Stimulated activated CD4-positive, alpha-beta T cell treated with anti-CD3 and anti-CD28 coated beads, Interleukin-2, amount 100 ng/mL, for 48 hours (primary cell): ENCODE results near the gene EPO.
A peak's percentile ranks its signal among the peaks of the same experiment; 100 is the strongest.
"Not testable (repeated sequence)": the region's sequence is repeated elsewhere in the genome, so short reads cannot be mapped to it uniquely, and the experiment has no call there.

Experiments used
- DNase-seq, 2 donors: peaks; one replicate each; pipeline ENCODE4 v3.0.0-alpha.2; 2020

EPO gene

GRCh38 chr7:100705753-100706671 is 14.3 kb upstream of the EPO start, which contains the start of gene POP7:
TSS of gene POP7 (plus strand) at chr7:100706121. CDS start at chr7:100706831, 710 bp downstream.
- DNase-seq, result peak; percentile 98

- DNase-seq, result no peak
Observed at GRCh38 chr7:100706672-100707311, 13.5 kb upstream of the EPO start.

GRCh38 chr7:100708395-100708794 is 11.9 kb upstream of the EPO start:
- no peak for DNase-seq

- no peak for DNase-seq
Observed at GRCh38 chr7:100710452-100710851, 9.8 kb upstream of the EPO start.

- DNase-seq, result no peak
Observed at GRCh38 chr7:100711369-100711768, 8.9 kb upstream of the EPO start.

GRCh38 chr7:100714725-100715124 is 5.5 kb upstream of the EPO start:
- no peak for DNase-seq

GRCh38 chr7:100717073-100717472 is 3.2 kb upstream of the EPO start:
- DNase-seq, result not testable (repeated sequence)

GRCh38 chr7:100719523-100720278 is 567 bp upstream of the EPO start:
- no peak for DNase-seq

- no peak for DNase-seq
Observed at GRCh38 chr7:100720671-100721504, 620 bp downstream of the EPO start.

GRCh38 chr7:100721505-100721812 is 1.2 kb downstream of the EPO start:
- DNase-seq, result no peak

GRCh38 chr7:100722480-100723212 is 2.4 kb downstream of the EPO start:
- no peak for DNase-seq

- DNase-seq, result no peak
Observed at GRCh38 chr7:100723732-100724275, 3.5 kb downstream of the EPO start.

- DNase-seq, result not testable (repeated sequence)
Observed at GRCh38 chr7:100724364-100724763, 4.1 kb downstream of the EPO start.

GRCh38 chr7:100726996-100727761 is 6.9 kb downstream of the EPO start:
- DNase-seq, result no peak

GRCh38 chr7:100728196-100728595 is 7.9 kb downstream of the EPO start:
- DNase-seq, result no peak

GRCh38 chr7:100730136-100730800 is 10.0 kb downstream of the EPO start:
- no peak for DNase-seq

- DNase-seq, result no peak
Observed at GRCh38 chr7:100731937-100732636, 11.8 kb downstream of the EPO start.

GRCh38 chr7:100735730-100736129 is 15.5 kb downstream of the EPO start:
- DNase-seq, result no peak

GRCh38 chr7:100736671-100737070 is 16.4 kb downstream of the EPO start:
- DNase-seq, result no peak

- no peak for DNase-seq
Observed at GRCh38 chr7:100739934-100740333, 19.7 kb downstream of the EPO start.
